ENCODE data around the gene ZNF512.

ZNF512 gene

GRCh38 chr2:27647289-27647688 is 64.4 kb downstream of the ZNF512 start:
- TF ChIP-seq CTCF (IDR thresholded peaks at IDR 0.05; ENCODE audit: low read depth, low read length) = no peak
- DNase-seq (ENCODE audit: low read depth, low spot score) = peak; percentile 37
- in situ Hi-C loops (cut with HindIII; ENCODE audit: low sequenced_read_pairs) = no loop called here
- H3K4me3 ChIP-seq (ENCODE audit: low read depth, low read length) = no peak overlapping the region

GRCh38 chr2:27647737-27648136 is 64.9 kb downstream of the ZNF512 start:
- in situ Hi-C loops (cut with HindIII; ENCODE audit: low sequenced_read_pairs) = no loop called here
- DNase-seq (ENCODE audit: low read depth, low spot score) = no peak
- no peak for TF ChIP-seq CTCF (IDR thresholded peaks at IDR 0.05; ENCODE audit: low read depth, low read length)
- H3K4me3 ChIP-seq (ENCODE audit: low read depth, low read length) = no peak overlapping the region

DNA sequence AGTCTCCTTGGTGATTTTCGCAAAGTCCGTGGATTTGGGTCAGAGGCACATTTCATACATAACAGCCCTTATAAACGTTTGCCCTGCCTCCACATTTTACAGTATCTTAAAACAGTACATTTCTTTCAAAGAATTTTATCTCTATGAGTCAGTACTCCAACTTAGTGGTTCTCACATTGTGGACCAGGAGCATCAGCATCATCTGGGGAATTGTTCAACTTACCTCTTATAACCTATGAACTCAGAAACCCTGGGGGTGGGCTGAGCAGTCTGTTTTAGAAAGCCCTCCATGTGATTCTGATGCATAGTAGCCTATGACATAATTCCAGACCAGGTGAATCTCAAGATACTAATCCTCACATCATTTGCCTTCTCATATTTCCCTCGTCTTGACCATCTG is 68.2 kb downstream of the ZNF512 start:
- no peak for DNase-seq (ENCODE audit: low read depth, low spot score)
- in situ Hi-C loops (cut with HindIII; ENCODE audit: low sequenced_read_pairs) = no loop called here
- no peak overlapping the region for H3K4me3 ChIP-seq (ENCODE audit: low read depth, low read length)
- TF ChIP-seq CTCF (IDR thresholded peaks at IDR 0.05; ENCODE audit: low read depth, low read length) = no peak

- no peak overlapping the region for H3K4me3 ChIP-seq (ENCODE audit: low read depth, low read length)
- in situ Hi-C loops (cut with HindIII; ENCODE audit: low sequenced_read_pairs) = no loop called here
- no peak for TF ChIP-seq CTCF (IDR thresholded peaks at IDR 0.05; ENCODE audit: low read depth, low read length)
- no peak for DNase-seq (ENCODE audit: low read depth, low spot score)
Observed at GRCh38 chr2:27652341-27652740, 69.5 kb downstream of the ZNF512 start.

DNA sequence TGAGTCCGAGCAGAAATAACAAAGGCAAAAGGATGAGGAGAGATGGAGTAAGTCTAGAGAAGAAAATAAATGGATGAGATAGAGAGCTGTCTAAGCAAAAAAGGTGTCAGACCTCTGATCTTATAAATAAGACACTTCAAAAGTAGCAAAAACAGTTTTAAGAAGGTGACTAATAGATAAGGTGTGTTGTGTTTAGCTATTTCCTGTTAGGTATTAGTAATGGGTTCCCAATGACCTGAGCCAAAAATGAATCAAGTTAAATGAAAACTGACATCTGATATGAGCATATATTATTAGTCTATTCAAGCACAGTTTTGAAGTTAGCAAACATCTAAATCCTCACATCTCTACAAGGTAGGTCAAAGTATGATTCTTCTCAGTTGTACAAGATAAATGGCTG is 69.9 kb downstream of the ZNF512 start:
- TF ChIP-seq CTCF (IDR thresholded peaks at IDR 0.05; ENCODE audit: low read depth, low read length) = no peak
- no peak overlapping the region for H3K4me3 ChIP-seq (ENCODE audit: low read depth, low read length)
- in situ Hi-C loops (cut with HindIII; ENCODE audit: low sequenced_read_pairs) = no loop called here
- no peak for DNase-seq (ENCODE audit: low read depth, low spot score)

DNA sequence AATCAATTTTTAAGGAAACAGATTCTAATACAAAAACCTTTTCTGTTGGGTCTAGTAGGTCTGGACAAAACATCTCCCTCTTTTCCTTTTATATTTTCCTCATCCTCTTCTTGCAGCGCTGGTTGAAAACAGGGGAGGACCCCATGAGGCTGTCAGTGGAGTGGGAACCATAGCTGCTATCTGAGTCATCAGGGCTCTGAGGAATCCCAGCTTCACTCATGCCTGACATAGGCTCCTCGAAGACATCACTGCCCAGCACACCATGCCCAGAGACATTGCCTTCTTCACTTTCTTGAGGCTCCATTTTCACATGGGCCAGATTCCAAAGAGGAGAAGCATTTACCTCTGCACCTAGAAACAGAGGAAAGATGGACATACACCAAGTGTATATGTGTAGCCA is 70.6 kb downstream of the ZNF512 start:
- DNase-seq (ENCODE audit: low read depth, low spot score) = peak; percentile 25
- no peak for TF ChIP-seq CTCF (IDR thresholded peaks at IDR 0.05; ENCODE audit: low read depth, low read length)
- H3K4me3 ChIP-seq (ENCODE audit: low read depth, low read length) = no peak overlapping the region
- in situ Hi-C loops (cut with HindIII; ENCODE audit: low sequenced_read_pairs) = no loop called here

All from astrocyte of the spinal cord (primary cell).